Measurements from ENCODE around the gene SHC4. TPM values are rescaled to one million over a fixed set of nuclear protein-coding genes. Genes with fewer than 3 reads are reported as not detected.

The SHC4 gene
- total RNA-seq, 1 donor from 2014 or later, result 7.2 TPM

- no peak overlapping the region for H3K27ac ChIP-seq
- H3K9me3 ChIP-seq, result no peaks in the 10 kb centered on the region
- intact Hi-C loops (cut with DNase I), result no loop called here
- DNase-seq (ENCODE audit: low spot score in 2 of 2), result no peak
- no peaks in the 10 kb centered on the region for H3K27me3 ChIP-seq
- no peak for TF ChIP-seq CTCF (IDR thresholded peaks at IDR 0.05)
- no peak overlapping the region for H3K4me3 ChIP-seq
- no peaks in the 10 kb centered on the region for H3K4me1 ChIP-seq
- no peaks in the 10 kb centered on the region for H3K36me3 ChIP-seq
These were observed 25.8 kb downstream of the SHC4 start for GRCh38 chr15:48937886-48938285.

- intact Hi-C loops (cut with DNase I), result no loop called here
These were observed 27.1 kb downstream of the SHC4 start for GRCh38 chr15:48936666-48937065.

DNA sequence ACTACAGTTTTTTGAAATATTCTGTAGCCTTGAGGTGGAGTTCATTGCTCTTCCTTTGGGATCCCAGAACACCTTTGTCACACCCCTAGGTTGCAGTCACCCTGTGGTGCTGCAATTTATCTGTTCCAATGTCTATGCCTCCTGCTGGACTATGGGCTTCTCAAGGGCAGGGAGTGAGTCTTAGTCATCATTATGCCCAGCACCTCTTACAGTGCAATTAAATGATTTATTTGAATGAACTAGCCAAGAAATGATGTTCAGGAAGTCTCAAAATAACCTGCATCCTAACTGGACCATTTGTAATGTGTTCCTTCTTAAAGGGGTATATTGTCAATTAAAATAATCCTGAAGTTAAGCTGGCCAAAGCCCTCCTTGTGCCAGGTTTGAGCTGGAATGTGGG lies 28.5 kb downstream of the SHC4 start:
- no peak for DNase-seq (ENCODE audit: low spot score in 2 of 2)
- no peaks in the 10 kb centered on the region for H3K27me3 ChIP-seq
- H3K36me3 ChIP-seq, result no peaks in the 10 kb centered on the region
- no peaks in the 10 kb centered on the region for H3K4me1 ChIP-seq
- H3K9me3 ChIP-seq, result no peaks in the 10 kb centered on the region
- H3K27ac ChIP-seq, result peak overlapping the region; percentile 20 to 64
- no peak for TF ChIP-seq CTCF (IDR thresholded peaks at IDR 0.05)
- intact Hi-C loops (cut with DNase I), result no loop called here
- no peak overlapping the region for H3K4me3 ChIP-seq

More at GRCh38 chr15:48936666-48937065, 27.1 kb downstream of the SHC4 start:
- Histone ChIP-seq H3K4me1 (no peaks in the 10 kb centered on the region), H3K4me3 (no peak overlapping the region), H3K36me3 (no peaks in the 10 kb centered on the region), H3K27ac (peak overlapping the region in 1 of 2 donors; percentile 64), H3K27me3 (no peaks in the 10 kb centered on the region), H3K9me3 (no peaks in the 10 kb centered on the region)
- no peak for TF ChIP-seq CTCF (IDR thresholded peaks at IDR 0.05)
- DNase-seq (ENCODE audit: low spot score in 2 of 2), result no peak

DNA sequence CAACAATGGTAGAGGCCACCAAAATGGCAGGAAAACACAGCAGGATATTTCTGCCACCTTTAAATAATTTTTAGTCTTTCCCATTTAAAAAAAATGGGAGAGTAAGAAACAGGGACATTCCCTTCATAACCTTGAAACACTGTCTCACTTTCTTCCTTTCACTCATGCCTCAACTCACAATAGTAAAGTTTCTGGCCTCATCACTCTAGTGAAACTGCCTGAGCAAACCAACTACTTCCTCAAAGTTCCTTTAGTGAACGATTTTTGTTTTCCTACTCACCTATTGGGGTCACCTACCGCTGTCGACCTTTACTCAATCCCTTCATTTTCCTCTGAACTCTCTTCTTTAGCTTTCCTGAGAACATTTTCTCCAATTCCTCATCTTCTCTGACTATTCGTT lies 33.0 kb downstream of the SHC4 start:
- intact Hi-C loops (cut with DNase I), result no loop called here

DNA sequence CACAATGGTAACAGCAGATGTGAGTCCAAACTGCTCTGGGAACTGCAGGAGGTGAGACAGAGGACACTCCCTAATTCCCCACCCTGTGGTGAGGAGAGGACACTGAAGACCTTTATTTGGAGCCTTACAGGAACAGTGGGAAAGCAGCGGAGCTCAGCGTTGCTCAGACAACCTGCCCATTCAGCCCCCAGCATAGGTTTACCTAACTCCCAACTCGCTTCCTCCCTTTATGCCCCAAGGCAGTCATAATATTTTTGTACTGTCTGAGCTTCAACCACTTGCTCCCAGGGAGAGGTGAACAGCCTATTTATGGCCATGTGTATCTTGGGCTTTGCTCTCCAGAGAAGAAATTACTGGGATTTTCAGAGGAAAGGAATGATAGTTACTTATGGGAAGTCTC lies 34.1 kb downstream of the SHC4 start:
- Histone ChIP-seq H3K27ac (peak overlapping the region; percentile 37 to 72), H3K4me1 (no peaks in the 10 kb centered on the region), H3K36me3 (no peaks in the 10 kb centered on the region), H3K9me3 (no peaks in the 10 kb centered on the region), H3K27me3 (no peaks in the 10 kb centered on the region), H3K4me3 (peak overlapping the region in 1 of 2 donors; percentile 20)
- no peak for TF ChIP-seq CTCF (IDR thresholded peaks at IDR 0.05)
- no peak for DNase-seq (ENCODE audit: low spot score in 2 of 2)
- intact Hi-C loops (cut with DNase I), result no loop called here

More for the DNA sequence above, 33.0 kb downstream of the SHC4 start:
- H3K4me1 ChIP-seq, result no peaks in the 10 kb centered on the region
- H3K36me3 ChIP-seq, result no peaks in the 10 kb centered on the region
- no peaks in the 10 kb centered on the region for H3K9me3 ChIP-seq
- no peak for DNase-seq (ENCODE audit: low spot score in 2 of 2)
- H3K27ac ChIP-seq, result no peak overlapping the region
- H3K27me3 ChIP-seq, result no peaks in the 10 kb centered on the region
- H3K4me3 ChIP-seq, result no peak overlapping the region
- TF ChIP-seq CTCF (IDR thresholded peaks at IDR 0.05), result no peak

Data from ascending aorta (tissue), 2 donors.